Fibroblast of gingiva (primary cell): ENCODE results near the gene MPND.
"Not testable (repeated sequence)": the region's sequence is repeated elsewhere in the genome, so short reads cannot be mapped to it uniquely, and the experiment has no call there.

Experiments
- DNase-seq: peaks from one replicate; pipeline ENCODE4 v3.0.0-alpha.2; 2011; ENCODE audit warnings: low read depth

Gene MPND

GRCh38 chr19:4319067-4319718 lies 24.2 kb upstream of the MPND start:
- DNase-seq, result no peak

DNA sequence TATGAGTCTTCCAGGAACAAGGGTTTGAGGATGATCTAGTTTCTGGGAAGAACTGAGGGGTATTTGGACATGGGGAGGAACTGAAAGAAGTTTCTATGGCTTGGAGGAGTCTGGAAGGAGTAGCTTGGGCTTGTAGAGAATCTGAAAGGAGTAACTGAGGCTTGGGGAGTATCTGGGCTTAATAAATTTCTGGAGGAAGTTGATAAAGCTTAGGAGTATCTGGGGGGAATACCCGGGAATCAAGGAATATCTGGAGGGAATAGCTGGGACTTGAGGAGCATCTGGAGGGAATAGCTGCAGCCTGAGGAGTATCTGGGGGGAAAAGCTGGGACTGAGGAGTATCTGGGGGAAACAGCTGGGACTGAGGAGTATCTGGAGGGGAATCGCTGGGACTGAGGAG lies 22.9 kb upstream of the MPND start:
- no peak for DNase-seq

DNA sequence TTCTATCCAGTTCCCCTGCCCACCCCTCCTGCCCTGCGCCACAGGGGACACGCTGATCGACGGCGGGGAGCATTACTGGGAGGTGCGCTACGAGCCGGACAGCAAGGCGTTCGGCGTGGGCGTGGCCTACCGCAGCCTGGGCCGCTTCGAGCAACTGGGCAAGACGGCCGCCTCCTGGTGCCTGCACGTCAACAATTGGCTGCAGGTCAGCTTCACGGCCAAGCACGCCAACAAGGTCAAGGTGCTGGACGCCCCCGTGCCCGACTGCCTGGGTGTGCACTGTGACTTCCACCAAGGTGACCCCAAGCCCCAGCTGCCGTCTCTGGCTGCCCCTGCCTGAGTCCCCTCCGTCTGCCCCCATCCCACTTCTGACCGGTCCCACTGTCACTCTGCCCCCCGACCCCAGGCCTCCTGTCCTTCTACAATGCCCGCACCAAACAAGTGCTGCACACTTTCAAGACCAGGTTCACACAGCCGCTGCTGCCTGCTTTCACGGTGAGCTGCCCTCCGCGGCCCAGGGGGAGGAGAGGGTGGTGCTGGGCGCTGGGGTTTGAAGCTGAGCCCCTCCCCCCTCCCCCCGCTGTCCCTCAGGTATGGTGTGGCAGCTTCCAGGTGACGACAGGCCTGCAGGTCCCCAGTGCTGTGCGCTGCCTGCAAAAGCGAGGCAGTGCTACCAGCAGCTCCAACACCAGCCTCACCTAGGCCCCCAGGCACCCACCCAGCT lies 20.3 kb upstream of the MPND start:
- no peak for DNase-seq

DNA sequence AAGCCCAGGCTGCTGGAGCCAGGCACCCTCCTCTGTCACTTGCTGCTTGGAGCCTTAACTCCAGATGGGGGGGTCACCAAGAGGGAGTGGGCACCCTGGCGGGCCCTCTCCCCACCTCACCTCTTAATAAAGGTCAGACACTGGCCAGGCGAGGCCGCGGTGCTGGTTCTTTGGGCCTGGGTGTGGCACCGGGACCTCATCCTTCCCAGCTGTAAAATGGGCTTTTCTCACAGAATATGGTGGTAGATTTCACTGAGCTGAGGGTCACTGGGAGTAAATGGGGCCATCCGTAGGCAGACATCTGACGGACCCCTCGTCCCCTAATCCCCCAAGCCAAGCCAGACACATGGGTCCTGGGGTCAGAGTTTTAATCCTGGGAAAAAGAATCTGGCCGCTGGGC lies 19.7 kb upstream of the MPND start:
- DNase-seq, result no peak

GRCh38 chr19:4324228-4324627 lies 19.1 kb upstream of the MPND start:
- DNase-seq, result no peak

DNA sequence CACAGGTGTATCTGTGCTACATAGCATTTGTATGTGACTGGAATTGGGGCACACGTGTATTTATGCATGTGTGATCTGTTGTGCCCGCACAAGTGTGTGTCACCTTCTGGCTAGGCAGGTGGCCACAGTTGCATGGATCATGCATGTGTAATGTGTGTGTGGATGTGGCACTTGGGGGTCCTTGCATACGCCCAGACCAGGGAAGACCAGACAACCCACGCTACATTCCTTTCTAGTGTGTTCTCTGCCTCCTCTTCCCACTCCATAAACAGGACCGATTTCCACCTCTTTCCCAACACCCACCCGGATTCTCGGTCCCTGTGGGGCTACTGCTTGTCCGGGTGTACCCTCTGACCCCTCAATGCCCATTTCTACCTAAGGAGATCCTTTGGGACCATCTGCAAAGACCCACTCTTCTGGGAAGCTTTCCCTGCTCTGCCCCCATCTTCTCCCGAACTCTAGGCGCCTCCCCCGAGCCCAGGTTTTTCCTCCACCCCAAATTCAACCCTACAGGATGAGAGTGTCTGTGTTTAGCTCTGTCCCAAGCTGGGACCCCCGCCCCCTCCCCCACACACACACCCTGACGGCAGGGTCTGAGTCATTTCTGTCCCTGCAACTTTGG lies 17.0 kb upstream of the MPND start:
- no peak for DNase-seq

DNA sequence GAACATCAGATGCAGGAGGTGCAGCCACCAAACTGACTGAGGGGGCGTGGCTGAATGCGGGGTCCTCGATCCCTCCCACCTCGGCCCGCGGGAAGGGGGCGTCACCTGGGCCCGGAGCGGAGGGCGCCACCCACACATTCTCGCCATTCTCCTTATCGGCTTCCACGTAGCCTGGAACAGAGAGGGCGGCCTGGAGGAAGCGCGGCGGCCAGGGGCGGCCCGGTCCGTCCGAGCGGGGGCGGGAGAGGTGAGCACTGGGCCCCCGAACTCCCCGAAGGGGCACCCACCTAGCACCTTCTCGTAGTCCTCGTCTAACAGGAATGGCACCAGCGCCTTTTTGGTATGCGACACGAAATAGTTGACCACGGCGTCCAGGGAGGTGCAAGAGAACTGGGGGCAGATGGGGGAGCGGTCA lies 16.5 kb upstream of the MPND start:
- DNase-seq, result no peak

DNA sequence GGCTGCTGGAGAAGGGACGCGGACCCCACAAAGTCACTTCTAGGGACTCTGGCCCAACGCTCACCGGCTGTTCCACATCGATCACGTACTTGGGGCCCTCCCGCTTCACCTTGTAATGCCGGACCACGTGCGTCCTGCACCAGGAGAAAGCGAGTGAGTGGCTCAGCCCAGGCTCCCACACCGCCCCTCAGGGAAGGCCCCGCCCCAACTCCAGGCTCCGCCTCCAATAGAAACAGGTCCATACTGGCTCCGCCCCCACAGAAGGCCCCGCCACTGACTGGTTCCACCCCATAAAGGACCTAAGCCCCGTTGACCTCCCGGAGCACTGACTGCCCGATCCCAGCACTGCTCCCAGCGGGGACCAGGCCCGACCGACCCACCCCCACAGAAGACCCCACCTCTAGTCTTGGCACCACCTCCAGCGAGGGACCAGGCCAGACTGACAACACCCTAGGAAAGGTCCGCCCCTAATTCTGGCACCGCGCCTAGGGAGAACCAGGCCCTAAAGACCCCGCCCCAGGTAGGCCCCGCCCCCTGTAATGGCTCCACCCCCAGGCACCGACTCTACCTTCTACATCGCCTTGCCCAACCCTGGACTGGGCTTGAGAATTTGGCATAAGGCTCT lies 16.0 kb upstream of the MPND start:
- no peak for DNase-seq

- DNase-seq, result no peak
Observed at GRCh38 chr19:4327877-4328242, 15.5 kb upstream of the MPND start.

- DNase-seq, result peak; percentile 93
Observed at GRCh38 chr19:4328243-4328990, 14.9 kb upstream of the MPND start.

DNA sequence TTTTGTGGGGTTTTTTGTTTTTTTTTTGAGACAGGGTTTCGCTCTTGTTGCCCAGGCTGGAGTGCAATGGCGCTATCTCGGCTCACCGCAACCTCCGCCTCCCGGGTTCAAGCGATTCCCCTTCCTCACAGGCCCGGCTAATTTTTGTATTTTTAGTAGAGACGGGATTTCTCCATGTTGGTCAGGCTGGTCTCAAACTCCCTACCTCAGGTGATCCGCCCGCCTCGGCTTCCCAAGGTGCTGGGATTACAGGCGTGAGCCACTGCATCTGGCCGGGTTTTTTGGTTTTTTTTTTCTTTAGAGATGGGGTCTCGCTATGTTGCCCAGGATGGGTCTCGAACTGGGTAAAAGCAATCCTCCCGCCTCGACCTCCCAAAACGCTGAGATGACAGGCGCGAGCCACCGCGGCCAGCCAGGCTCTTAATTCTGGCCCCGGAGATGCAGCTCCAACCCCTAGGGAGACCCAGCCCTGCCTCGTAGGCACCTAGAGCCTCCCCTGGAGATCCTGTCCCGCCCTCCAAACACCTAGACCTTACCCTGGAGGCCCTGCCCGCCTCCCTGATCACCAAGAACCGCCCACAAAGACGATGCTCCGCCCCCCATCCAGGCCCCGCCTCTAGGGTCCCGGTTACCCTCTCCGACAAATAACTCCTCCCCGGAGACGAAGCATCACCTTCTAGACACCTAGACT lies 14.2 kb upstream of the MPND start:
- not testable (repeated sequence) for DNase-seq

- DNase-seq, result no peak
Observed at GRCh38 chr19:4329858-4330257, 13.5 kb upstream of the MPND start.

- no peak for DNase-seq
Observed at GRCh38 chr19:4334929-4335570, 8.3 kb upstream of the MPND start.

- DNase-seq, result no peak
Observed at GRCh38 chr19:4337906-4338440, 5.4 kb upstream of the MPND start.

- no peak for DNase-seq
Observed at GRCh38 chr19:4338441-4339355, 4.7 kb upstream of the MPND start, which contains the start of gene STAP2. Gene STAP2 (minus strand): TSS chr19:4338827. CDS start chr19:4338753, 74 bp downstream.

- peak; percentile 30 for DNase-seq
Observed at GRCh38 chr19:4342314-4342614, 1.1 kb upstream of the MPND start.

DNA sequence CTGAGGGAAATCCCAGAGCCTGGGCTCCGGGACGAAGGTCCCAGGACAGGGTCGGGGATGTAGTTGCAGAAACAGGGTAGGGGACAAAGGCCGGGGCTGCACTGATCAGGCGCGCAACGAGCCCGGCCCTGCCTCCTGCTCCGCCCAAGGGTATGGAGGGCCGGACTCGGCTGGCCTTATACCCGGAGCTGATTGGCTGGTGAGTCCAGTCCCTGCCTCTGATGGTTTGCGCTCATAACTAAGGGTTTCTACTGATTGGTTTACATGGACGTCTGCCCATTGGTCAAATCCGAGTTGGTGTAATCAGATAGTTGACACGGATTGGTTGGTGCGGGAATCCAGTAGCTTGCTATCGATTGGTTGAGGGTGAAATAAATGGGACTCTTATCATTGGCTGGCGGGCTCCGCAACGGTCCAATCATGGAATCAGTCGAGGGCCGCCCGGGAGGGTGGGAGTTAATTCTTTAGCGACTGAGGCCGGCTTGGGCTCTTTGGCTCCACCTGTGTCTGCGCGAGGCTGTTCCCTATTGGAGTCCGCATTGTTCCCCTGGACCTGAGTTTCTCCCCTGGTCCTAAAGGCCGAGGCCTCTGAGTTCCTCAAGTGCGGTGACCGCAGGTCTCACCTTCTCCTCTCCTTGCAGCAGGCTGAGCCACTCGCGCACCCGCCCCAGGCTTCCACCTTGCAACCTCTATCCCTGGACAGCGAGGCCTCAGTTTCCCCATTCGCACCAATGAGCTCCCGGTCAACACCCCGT lies 570 bp upstream of the MPND start:
- DNase-seq, result peak; percentile 100

GRCh38 chr19:4345342-4346019 lies 2.1 kb downstream of the MPND start:
- no peak for DNase-seq

DNA sequence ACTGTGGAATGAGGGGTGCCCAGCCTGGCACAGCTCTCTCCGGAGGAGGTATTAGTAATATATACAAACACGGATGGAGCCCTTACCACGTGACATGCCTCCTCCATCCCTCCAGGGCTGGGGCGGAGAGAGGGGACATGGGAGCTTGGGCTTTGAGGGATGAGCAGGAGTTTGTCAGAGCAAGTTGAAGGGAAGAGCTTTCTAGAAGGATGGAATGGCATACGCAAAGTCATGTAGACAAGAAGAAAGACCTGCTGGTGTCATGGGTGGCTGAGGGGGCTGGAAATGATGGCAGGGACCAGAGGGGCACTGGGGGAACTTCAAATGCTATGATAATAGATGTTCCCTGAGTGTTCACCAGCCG lies 2.6 kb downstream of the MPND start:
- DNase-seq, result no peak
